Heart right ventricle (tissue), 16 donors: ENCODE data around the gene GIPC3. TPM values are rescaled to one million over a fixed set of nuclear protein-coding genes. Genes with fewer than 3 reads are reported as not detected.

ENCODE experiments used
- ATAC-seq, 8 donors: fragments of 200-7000 bp; cut with Tn5 transposase; one replicate each; pipeline ENCODE4 v1.9.1; 2020; ENCODE audit warnings: mild to moderate bottlenecking in 8 of 8, moderate library complexity in 8 of 8, moderate number of reproducible peaks in 1 of 8
- DNase-seq, 2 donors: peaks; one replicate each; pipeline ENCODE4 v3.0.0-alpha.2; 2020
- H3K27ac ChIP-seq, 10 donors: fragments of 200-600 bp; sonication (generic) in 2 of 10; one replicate each; pipeline versions ENCODE4 v1.5.0 to v1.8.0; 2020 to 2022; ENCODE audit warnings: mild to moderate bottlenecking in 3 of 10
- H3K27me3 ChIP-seq, 7 donors: fragments of 200-600 bp; one replicate each; pipeline ENCODE4 v1.8.0; 2021 to 2022; ENCODE audit warnings: mild to moderate bottlenecking in 2 of 7
- H3K36me3 ChIP-seq, 9 donors: fragments of 200-600 bp; sonication (generic) in 1 of 9; one replicate each; pipeline versions ENCODE4 v1.5.0 to v1.8.0; 2020 to 2022; ENCODE audit warnings: mild to moderate bottlenecking in 2 of 9
- H3K4me1 ChIP-seq, 9 donors: fragments of 200-600 bp; sonication (generic) in 1 of 9; one replicate each; pipeline versions ENCODE4 v1.5.0 to v1.8.0; 2020 to 2022; ENCODE audit warnings: mild to moderate bottlenecking in 4 of 9
- H3K4me3 ChIP-seq, 10 donors: fragments of 200-600 bp; sonication (generic) in 2 of 10; one replicate each; pipeline versions ENCODE4 v1.5.0 to v1.8.0; 2020 to 2022; ENCODE audit warnings: mild to moderate bottlenecking in 7 of 10, moderate library complexity in 2 of 10
- H3K9me3 ChIP-seq, 11 donors: fragments of 200-600 bp in 10 of 11; sonication (generic) in 2 of 11; one replicate each; pipeline versions ENCODE4 v1.5.0 to v1.8.0; 2013 to 2022; ENCODE audit warnings: mild to moderate bottlenecking in 2 of 11, control low read depth in 1 of 11, moderate library complexity in 1 of 11
- WGBS, 2 donors: extraction: QIAGEN DNeasy Blood & Tissue Kit; methylation state at CpG; one replicate each; pipeline ENCODE4 v1.1.7; 2013; ENCODE audit warnings: inconsistent platforms in 1 of 2; 5-methylcytosine and 5-hydroxymethylcytosine counted together
- intact Hi-C, 10 donors: fragments of 100-400 bp; cut with DNase I; formaldehyde crosslinking; loops; one replicate each; pipeline versions ENCODE4 v1.11.1 to v1.14.2; 2022
- polyA plus RNA-seq, 2 donors: library from polyadenylated mRNA; stranded (reverse); fragments of 200-250 nt; gene quantifications; one replicate each; pipeline ENCODE4 v1.2.3, GENCODE V29; 2013
- total RNA-seq, 10 donors: library from RNA; stranded (reverse); fragmentation: NEBNext Ultra II Directional in 3 of 10; extraction: Animal tissue kit (Norgen Biotek cat#: 25700) in 3 of 10; gene quantifications; one replicate each; pipeline versions ENCODE4 v1.2.1 to v1.2.4, GENCODE V29; 2021 to 2023
- TF ChIP-seq, protein P1 (sequence below), 9 donors: fragments of 200-600 bp; sonication (generic) in 2 of 9; IDR thresholded peaks; one replicate each; pipeline versions ENCODE4 v1.5.0 to v1.8.0; 2021 to 2022; ENCODE audit warnings: antibody characterized with exemption in 9 of 9, mild to moderate bottlenecking in 5 of 9, moderate library complexity in 1 of 9
- donor health status: Arrhythmogenic right ventricular cardiomyopathy.
- donor health status: ischemic (EF 13 %, LVEDD 7.1; RV severe dilation, severe dysfunction).
- donor health status: healthy with polysubstance abuse.
- donor health status: DM: no; HTN: yes; CAD: no.
- donor health status: DM: no; HTN: no; CAD: no.
- donor health status: ischemic (EF 25% LVEDD 6.9; RV normal size, moderate dysfunction).
- donor health status: ischemic (EF 25% LVEDD 5.7; RV mildly dilated, moderate dysfunction).
- donor health status: healthy.
- donor health status: DM: yes; HTN: yes; CAD: no.
- donor health status: Ischemic cardiomyopathy.
- donor health status: ischemic (EF 35%, LVEDD 5.7; RV mildly dilated, moderate dysfunction).
- donor health status: nonischemic (EF 11% LVEDD 7.7; RV severe dilation, severe dysfunction).
- donor health status: DM: yes; HTN: yes; CAD: no.
- donor health status: PGD.
- donor health status: ischemic (EF 29% LVEDD 5.4; RV normal size, mild dysfunction).
- donor health status: nonischemic (EF 23%, LVEDD 6.1; RV moderate dilation, normal function).

GIPC3 gene
- total and polyA plus RNA-seq, 12 donors = 0.90 to 2.8 (median 2.1) TPM

DNA sequence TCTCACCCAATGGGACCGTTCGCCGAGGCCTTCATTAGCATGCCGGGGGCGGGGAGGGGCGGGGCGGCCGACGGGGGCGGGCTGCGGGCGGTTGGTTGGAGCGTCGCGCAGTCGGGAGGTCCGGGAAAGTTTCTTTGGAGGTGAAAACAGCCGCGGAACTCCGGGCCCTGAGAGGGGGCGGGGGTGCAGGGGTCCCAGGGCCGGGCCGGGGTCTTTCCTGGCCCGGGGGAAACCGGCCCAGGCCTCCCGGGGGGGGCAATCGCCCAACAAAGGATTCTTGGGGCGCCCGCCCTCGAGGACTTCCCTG, 12.5 kb upstream of the GIPC3 start, which contains the start of gene HMG20B:
Gene HMG20B (plus strand): TSS at position 90 of the 307 bp plus-strand sequence. CDS start 366 bp downstream, outside the sequence.
- WGBS, 2 donors = 0 to 1% methylated on average over 30 of the region's 30 CpGs
- Histone ChIP-seq H3K4me3 (peak within 1 kb of the TSS; percentile 66 to 100 (median 96)), H3K27me3 (no peaks in the 10 kb centered on the region), H3K27ac (peak within 1 kb of the TSS in 9 of 10 donors; percentile 61 to 90 (median 77)), H3K4me1 (peaks cover 10 to 40% (median 26%) of the 10 kb centered on the region in 9 donors), H3K9me3 (no peaks in the 10 kb centered on the region), H3K36me3 (peaks cover 0 to 13% (median 0%) of the 10 kb centered on the region in 9 donors)
- TF ChIP-seq, protein P1, sequence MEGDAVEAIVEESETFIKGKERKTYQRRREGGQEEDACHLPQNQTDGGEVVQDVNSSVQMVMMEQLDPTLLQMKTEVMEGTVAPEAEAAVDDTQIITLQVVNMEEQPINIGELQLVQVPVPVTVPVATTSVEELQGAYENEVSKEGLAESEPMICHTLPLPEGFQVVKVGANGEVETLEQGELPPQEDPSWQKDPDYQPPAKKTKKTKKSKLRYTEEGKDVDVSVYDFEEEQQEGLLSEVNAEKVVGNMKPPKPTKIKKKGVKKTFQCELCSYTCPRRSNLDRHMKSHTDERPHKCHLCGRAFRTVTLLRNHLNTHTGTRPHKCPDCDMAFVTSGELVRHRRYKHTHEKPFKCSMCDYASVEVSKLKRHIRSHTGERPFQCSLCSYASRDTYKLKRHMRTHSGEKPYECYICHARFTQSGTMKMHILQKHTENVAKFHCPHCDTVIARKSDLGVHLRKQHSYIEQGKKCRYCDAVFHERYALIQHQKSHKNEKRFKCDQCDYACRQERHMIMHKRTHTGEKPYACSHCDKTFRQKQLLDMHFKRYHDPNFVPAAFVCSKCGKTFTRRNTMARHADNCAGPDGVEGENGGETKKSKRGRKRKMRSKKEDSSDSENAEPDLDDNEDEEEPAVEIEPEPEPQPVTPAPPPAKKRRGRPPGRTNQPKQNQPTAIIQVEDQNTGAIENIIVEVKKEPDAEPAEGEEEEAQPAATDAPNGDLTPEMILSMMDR (IDR thresholded peaks at IDR 0.05) = no peak
- intact Hi-C loops = loop anchor here in 4 of 10 donors (1.0 to 10.0 kb wide), 3 partner anchors 16 to 66 kb away; partner anchors contain the start of genes MFSD12 (in 3 of the 4), CACTIN (in 1 of the 4) and FZR1 (in 1 of the 4)
- peak in 1 of 8 donors; percentile 0 for ATAC-seq
- no peak for DNase-seq

DNA sequence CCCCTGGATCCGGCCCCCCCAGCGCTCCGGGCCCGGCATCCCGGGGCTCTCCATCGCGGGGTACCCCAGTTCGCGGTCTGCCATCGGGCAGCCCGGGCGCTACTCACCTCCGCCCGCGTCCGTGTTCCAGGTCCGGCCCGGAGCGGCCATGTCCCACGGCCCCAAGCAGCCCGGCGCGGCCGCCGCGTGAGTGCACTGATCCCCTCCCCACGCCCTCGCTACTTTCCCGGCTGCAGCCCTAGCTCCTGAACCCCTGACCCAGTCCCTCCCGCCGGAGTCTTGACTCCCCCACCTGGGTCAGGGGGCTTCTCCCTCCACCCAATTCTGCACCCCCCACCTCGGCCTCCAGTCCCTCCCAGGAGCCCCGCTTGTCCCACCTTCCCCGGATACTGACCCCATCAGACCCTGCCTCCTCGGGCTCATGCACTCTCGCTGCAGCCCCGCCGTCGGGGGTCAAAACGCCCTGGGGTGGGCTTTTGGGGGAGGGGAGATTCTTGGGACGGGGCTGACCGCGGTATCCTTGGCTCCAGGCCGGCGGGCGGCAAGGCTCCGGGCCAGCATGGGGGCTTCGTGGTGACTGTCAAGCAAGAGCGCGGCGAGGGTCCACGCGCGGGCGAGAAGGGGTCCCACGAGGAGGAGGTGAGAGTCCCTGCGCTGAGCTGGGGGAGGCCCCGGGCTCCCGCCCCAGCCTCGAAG, 12.0 kb upstream of the GIPC3 start:
- TF ChIP-seq, protein P1 (IDR thresholded peaks at IDR 0.05) = no peak
- peak in 7 of 8 donors; percentile 0 to 16 (median 1) for ATAC-seq
- peak overlapping the region; percentile 66 to 100 (median 96) for H3K4me3 ChIP-seq
- H3K4me1 ChIP-seq = peaks cover 10 to 40% (median 26%) of the 10 kb centered on the region in 9 donors
- H3K27me3 ChIP-seq = no peaks in the 10 kb centered on the region
- peak in 1 of 2 donors; percentile 43 for DNase-seq
- H3K36me3 ChIP-seq = peaks cover 0 to 13% (median 0%) of the 10 kb centered on the region in 9 donors
- peak overlapping the region in 9 of 10 donors; percentile 61 to 90 (median 77) for H3K27ac ChIP-seq
- H3K9me3 ChIP-seq = no peaks in the 10 kb centered on the region
- intact Hi-C loops = loop anchor here in 2 of 10 donors (2.0 to 10.0 kb wide), 2 partner anchors 51 to 67 kb away; partner anchors contain the start of genes CACTIN (in 1 of the 2) and FZR1 (in 1 of the 2)
- 0 to 2% methylated on average over 59 to 60 of the region's 60 CpGs for WGBS, 2 donors

DNA sequence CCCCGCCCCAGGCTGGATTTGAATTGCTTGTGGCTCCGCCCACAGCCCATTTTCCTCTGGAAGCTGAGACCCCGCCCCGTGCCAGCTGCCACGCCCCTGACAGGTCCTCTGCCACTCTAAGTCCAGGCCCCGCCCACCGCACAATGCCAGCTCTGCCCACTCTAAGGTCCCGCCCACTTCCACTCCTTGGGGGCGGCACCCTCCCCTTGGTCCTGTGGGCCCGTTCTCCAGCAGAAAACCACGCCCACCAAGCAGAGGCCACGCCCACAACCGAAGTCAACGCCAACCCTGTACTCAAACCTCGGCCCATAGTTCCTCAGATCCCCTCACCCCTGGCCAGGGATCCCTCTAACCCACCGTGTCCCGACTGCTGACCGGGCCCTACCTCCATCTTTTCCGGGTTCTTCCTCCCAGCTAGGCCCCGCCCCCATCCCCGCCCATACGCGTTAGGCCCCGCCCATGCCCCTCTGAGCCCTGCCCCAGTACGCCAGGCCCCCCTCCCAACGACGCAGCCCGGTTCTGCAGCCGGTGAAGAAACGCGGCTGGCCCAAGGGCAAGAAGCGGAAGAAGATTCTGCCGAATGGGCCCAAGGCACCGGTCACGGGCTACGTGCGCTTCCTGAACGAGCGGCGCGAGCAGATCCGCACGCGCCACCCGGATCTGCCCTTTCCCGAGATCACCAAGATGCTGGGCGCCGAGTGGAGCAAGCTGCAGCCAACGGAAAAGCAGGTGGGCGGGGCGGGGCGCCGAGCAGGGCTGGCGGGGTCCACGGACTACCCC, 11.2 kb upstream of the GIPC3 start:
- Histone ChIP-seq H3K9me3 (no peaks in the 10 kb centered on the region), H3K4me3 (peak overlapping the region in 9 of 10 donors; percentile 86 to 100 (median 98)), H3K36me3 (peaks cover 0 to 13% (median 0%) of the 10 kb centered on the region in 9 donors), H3K27me3 (no peaks in the 10 kb centered on the region), H3K27ac (peak overlapping the region in 2 of 10 donors; percentile 85 to 90), H3K4me1 (peaks cover 10 to 40% (median 26%) of the 10 kb centered on the region in 9 donors)
- DNase-seq = peak; percentile 79 to 85
- WGBS, 2 donors = 58 to 62% methylated on average over 55 of the region's 55 CpGs
- ATAC-seq = peak in 5 of 8 donors; percentile 6 to 43 (median 14)
- TF ChIP-seq, protein P1 (IDR thresholded peaks at IDR 0.05) = no peak
- intact Hi-C loops = loop anchor here in 2 of 10 donors (2.0 to 10.0 kb wide), 2 partner anchors 51 to 67 kb away; partner anchors contain the start of genes CACTIN (in 1 of the 2) and FZR1 (in 1 of the 2)

DNA sequence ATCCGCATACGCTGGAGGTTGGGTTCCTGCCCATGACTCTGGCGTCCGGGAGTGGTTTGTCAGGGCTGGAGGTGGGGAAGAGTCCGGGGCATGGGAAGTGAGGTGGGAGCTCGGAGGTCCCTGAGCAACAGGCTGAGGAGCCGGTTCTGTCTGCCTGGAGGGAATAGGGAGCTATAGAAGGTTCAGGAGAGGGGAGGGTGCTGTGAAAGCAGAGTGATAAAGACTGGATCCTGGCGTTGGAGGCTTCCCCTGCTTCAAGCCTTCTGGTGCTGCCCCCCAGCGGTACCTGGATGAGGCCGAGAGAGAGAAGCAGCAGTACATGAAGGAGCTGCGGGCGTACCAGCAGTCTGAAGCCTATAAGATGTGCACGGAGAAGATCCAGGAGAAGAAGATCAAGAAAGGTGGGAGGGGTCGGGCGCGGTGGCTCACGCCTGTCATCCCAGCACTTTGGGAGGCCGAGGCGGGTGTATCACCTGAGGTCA, 10.0 kb upstream of the GIPC3 start:
- H3K36me3 ChIP-seq = peaks cover 0 to 13% (median 0%) of the 10 kb centered on the region in 9 donors
- ATAC-seq = no peak
- TF ChIP-seq, protein P1 (IDR thresholded peaks at IDR 0.05) = peak in 2 of 9 donors; percentile 8 to 9
- intact Hi-C loops = loop anchor here in 3 of 10 donors (5.0 to 10.0 kb wide), 2 partner anchors 37 to 50 kb away; partner anchors contain the start of gene CACTIN (in 1 of the 3)
- no peak overlapping the region for H3K4me3 ChIP-seq
- WGBS, 2 donors = 94 to 95% methylated on average over 19 of the region's 19 CpGs
- H3K4me1 ChIP-seq = peaks cover 10 to 40% (median 26%) of the 10 kb centered on the region in 9 donors
- no peaks in the 10 kb centered on the region for H3K27me3 ChIP-seq
- no peaks in the 10 kb centered on the region for H3K9me3 ChIP-seq
- DNase-seq = no peak
- no peak overlapping the region for H3K27ac ChIP-seq
